NCI-H2227 (cell line): Measurements from ENCODE around the gene MYO5C.
A peak's percentile ranks its signal among the peaks of the same experiment; 100 is the strongest.

Experiments used
- DNase-seq: peaks from one replicate; lab custom pipeline; 2025; ENCODE audit not compliant: unreplicated experiment; lab: John Stamatoyannopoulos, UW

Gene MYO5C

DNA sequence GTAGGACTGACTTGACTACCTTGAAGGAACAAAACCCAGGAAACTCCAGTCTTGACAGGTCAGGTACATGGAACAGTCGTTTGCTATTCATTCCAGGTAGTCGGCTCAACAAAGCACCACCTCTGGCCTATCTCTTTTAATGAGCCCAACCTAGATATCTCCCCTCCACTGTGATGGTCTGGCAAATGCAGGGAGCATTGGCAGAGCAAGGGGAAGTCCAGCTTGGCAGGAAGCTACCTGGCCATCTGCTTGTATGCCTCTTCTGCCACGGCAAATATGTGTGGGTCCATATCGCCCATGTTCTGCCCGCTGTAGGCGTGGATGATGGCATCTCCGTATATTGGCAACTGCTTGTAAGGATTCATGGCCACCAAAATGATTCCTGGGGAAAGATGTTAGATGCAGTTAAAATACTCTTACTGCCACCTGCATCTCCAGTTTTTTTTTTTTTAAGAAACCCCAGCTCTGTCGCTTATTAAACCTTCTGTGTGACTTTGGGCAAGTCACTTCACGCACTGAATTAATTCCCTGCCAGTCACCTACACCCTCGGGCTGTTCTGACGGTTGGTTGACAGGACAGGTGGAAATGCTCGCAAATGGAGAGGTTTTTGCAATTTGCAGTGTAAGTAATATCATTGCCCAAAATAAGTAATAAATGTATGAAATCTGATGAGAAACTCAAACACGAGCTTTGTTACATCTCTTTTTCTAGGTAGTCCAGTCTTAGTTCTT is 16.8 kb downstream of the MYO5C start:
- no peak for DNase-seq

DNA sequence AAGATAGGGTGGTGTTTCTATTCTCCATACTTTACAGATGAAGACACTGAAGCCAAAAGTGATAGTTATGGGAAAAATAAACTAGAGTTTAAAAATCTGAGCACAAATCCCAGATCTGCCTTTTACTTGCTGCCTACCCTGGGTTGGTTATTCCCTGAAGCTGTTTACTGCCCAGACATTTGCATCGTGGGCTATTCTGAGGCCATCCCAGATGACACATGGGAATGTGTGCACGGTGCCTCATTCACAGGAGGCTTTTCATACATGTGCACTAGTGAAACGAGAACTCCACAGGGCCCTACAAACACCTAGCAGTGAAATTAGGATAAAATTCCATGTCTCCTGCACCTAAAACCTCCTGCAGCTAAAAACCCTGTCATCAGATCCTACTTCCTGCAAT is 17.5 kb downstream of the MYO5C start:
- DNase-seq: no peak

DNA sequence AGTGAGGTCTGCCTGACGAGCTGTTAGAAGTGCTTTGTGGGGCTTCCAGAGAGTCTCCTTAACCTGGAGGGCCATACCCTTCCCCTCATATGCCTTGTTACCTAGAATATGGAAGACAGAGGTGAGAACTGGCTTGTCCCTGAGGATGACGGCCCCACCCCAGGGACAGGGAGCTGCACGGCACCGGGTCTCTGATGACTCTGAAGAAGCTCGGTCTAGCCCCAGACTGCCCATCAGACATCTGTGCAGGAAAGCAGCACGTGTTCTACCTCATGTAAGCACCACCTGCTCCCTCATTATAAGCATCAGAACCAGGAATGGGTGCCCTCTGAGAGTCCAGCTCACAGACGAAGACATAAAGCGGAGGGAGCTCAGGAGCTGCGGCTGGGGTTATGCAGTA is 18.0 kb downstream of the MYO5C start:
- no peak for DNase-seq

DNA sequence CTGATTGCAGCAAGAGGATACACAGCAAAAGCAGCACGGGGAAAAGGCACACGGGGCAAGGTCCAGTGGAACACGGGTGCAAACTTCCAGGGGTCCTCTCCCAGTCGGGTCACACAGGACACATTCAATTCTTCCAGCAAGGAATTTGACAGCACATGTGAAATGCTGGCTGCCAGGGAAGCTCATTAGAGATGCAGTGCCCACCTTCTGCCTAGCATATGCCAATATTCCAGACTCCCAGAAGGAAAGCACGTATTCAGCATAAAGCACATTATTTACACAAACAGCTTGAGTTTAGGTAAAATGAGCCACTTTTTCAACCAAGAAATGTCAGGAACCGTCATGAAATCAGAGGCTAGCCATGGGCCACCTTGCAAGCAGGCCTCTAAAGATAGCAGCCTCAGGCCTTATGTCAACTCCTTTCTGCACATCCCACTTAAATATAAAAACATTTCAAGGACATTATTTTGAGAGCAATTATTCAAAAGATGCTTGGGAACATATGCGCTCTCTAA is 19.3 kb downstream of the MYO5C start:
- DNase-seq: no peak

DNA sequence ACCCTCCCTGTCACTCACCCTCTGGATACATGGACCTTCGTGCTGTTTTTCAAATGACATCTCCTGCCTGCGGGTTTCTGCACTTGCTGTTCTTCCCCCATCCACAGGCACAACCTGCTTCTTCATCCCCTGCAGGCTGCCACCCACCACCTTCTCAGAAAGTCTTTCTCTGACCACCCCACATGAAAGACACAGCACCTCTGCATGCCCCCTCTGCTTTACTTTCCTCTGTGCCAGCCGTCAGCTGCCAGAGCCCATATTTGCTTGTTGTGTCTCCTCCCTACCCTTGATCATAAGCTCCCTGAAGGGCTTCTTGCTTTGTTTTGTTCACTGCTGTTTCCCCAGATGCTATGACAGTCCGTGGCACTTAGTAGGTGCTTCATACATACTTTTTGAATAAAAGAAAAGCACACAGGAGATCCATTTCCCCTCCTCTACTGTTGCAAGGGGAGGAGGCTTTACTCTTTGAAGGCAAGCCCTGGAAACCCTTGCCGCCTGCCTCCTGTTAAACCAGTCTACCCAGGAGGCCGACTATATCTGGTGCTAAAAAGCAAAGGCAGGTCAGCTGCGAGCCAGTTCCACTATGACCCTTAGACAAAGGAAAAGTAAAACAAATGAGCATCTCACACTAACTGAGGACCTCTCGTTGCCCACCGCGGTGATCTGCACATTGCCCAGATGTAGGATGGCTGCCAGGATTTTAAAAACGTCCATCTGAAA is 31.9 kb downstream of the MYO5C start:
- no peak for DNase-seq

DNA sequence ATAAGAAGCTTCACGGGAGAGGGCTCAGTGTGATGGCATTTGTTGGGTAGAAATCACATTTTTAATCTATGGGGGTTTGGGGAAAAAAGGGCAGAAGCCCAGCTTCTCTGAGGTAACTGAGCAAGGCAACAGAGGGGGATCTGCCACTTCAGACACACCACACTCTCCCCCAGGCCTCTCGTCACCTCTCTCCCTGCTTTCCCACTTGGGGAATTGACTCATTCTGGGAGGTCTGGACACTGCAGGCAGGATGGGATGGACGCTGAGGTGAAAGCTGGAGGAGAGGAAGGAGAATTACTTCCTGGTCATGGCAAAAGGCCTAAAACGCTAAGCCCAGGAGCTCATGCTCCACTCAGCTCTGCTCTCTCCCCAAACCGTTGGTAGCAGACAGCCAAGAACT is 33.2 kb downstream of the MYO5C start:
- DNase-seq: no peak

DNA sequence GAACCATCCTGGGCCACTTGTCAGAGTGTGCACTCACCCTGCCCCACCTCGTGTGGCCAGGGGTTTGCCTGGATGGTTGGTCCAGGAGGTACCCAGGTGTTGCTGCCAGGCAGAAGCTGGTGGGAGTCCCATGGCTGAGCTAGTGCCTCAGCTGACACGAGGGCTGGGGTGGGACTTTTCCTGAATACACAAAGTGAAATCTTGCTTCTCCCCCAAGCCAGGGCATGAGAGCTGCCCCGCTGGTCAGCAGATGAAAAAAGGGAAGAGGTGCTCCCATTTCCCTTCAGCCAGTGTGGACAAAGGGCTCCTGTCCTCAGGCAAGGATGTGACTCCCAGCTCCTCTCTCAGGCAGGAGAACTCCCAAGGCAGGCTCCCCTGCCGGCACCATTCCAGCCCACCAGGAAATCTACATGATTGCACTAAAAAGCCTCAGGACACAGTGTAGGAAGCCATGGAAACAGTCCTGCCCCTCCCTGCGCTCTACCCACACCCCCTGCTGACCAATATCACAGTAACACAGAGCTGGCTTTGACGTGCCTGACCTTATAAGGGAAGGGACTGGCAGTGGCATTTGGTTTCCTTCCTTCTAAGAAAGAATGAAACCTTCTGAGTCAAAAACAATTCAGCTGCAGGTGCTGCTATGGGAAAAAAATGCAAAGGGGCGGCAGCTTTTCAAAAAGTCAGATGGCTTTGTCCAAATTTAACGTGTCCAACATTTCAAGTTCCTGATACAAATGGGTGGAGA is 33.9 kb downstream of the MYO5C start:
- DNase-seq: peak; percentile 47

DNA sequence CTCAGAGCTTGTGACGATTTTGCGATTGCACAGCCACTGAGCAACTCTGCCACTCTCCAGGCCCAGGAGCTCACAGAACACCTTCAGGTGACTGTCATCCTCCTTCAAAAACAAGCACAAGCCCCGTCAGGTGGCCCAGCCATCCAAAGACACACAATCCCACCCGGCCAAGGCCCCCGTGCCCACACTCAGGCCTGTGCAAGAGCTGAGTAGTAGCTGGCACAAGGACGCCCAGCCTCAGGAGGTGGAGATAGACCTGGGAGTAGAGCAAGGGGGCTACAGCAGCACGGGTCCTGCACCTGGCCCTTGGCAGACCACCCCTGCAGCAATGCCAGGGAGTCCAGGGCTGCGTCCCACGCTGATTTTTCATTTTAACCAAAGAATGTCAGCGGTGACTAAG is 34.6 kb downstream of the MYO5C start:
- no peak for DNase-seq

DNA sequence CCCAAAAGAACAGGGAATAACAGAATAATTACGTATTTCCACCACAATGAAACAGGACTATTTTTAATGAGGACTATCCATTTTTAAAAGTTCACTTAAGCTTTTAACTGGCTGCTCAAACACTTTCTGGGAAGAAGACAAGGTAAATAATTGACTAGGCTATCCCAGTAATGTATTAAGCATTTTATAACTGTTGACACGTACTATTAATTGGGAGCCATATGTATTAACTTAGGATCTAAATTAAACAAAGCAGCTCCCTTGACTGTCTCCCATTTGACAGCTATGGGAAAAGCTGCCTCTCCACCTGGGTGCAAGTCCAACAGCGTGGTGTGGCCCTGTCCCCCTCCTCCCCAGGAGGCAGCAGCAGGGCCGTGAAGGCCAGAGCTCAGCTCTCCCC is 36.1 kb downstream of the MYO5C start:
- DNase-seq: no peak

DNA sequence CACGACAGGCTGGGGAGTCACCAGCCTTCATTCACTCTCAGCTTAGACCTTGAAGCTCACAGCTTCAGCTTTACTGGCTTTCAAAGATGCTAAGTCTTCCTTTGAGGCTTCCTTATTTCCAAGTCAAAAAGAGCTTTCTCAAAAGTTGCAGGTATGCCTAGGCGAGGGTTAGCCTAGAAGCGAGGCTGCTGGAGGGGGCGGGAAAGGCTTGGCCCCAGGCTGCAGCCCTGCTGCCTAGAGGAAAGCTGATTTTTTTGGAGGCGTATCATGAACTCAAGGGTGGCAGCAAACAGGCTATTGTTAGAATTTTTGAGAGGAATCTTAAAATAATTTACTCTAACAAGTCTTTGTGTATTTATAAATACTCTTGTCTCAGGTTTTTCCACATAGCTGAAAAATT is 37.1 kb downstream of the MYO5C start:
- no peak for DNase-seq

DNA sequence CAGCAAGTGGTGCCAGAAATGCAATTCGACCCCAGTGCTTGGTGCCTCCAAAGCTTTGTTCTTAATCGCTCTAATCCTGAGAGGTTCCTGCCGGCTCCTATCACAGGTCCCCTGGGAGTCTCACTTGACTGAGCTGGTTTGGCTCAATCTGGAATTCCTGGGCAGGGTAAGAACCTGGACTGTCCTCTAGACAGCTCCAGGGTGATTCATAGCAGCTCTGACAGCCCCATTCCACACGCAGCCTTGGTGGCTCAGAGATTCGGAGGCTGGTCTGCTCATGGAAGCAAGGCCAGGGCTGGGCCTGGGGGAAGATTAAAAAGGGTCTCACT is 37.9 kb downstream of the MYO5C start:
- DNase-seq: no peak

DNA sequence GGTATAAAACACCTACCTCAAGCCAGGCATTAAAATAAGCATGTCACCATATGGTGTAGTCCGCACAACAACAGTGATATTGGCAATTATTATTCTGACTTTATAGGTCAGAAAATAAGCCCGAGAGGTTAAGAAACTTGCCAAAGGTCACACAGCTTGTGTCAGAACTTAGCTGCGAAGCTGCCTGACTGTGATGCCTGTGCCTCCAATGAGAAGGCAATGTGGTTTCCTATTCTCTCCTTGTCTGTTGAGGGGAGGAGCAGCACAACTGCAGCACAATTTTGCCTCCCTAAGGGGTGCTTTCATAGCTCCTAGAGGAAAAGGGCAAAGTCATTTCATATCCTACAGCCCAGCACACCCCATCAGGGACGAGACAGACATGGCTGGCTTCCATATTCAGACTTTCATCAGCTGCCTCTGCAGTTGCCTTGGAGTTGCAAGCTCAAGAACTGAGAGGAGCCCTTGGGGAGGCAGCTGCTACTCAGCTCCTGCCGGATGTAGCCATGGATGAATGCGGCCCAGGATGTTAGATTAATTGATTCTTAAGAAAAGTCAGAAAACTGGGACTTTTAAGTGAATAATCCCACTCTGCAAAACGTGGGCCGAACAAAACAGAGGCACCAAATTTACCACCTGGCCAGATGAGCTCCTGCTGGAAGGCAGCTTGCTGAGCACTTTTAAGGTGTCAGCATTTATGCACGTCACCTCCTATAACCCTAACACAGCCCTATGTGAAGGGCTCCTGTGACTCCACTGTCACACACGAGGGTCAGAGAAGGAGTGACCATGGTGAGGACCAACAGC is 38.5 kb downstream of the MYO5C start:
- no peak for DNase-seq

DNA sequence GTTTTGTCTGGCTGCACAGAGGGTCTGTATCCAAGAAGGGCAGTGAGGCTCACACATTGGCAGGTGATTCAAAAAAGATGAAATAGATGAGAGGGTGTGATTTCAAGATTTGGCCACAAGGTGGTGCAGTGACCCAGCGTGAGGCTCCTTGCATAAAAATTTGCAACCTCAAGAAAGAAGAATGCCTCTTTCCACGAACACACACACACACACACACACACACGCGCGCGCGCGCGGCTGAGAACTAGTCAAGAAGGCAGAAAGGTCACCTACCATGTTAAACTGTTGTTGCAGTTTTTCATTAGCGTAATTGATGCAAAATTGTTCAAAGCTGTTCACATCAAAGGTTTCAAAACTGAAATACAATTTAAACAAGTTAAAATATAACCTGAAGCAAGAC is 39.2 kb downstream of the MYO5C start:
- peak; percentile 80 for DNase-seq

DNA sequence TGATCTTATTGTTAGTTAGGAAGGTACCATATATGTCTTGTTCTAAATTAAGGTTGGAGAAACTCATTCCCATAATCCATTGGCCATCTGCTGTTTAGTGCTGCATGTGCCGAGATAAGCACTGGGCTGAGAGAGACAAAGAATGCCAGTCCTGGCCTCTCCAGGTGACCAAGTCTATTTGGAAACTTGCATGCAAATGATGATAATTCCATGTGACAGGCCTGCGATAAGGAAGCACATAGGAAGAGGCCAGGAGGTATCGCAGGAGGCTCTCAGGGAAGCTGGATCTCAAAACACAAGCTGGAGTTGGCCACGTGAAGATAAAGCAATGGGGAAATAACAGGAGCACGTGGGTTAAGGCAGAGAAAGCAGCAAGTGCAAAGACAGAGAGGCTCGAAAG is 39.7 kb downstream of the MYO5C start:
- no peak for DNase-seq

DNA sequence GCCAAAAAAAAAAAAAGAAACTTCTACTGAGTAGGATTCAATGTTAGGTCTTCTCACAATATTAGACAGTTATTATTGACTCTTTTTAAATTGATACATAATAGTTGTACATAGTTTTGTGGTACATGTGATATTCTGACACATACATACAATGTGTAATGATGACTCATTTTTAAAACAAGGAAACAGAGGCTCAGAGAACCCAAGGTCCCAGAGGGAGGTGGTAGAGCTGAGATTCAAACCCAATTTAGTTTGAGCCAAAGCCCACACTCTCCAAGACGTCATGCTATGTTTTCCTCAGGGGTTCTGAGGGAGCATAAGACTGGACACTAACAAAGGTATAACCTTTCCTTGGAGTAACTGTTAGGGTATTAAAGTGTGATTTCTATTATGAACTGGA is 40.6 kb downstream of the MYO5C start:
- DNase-seq: no peak

DNA sequence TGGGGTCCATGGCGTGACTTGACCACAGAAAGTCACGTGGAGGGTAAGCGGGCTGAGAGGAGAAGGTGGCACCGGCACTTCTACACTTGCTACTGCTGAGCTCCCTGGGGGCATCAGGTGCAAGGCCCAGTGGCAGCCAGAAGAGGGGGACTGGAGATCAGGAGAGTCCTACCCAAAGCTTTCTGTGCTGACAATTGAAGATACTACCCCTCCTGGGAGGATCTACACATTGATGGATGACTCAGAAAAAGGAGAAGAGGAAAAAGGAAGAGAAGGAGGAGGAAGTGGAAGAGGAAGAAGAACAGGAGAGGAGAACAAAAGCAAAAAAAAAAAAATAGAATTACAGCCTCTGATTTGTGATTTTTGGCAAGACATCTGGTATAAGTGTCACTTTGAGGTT is 41.2 kb downstream of the MYO5C start:
- no peak for DNase-seq

DNA sequence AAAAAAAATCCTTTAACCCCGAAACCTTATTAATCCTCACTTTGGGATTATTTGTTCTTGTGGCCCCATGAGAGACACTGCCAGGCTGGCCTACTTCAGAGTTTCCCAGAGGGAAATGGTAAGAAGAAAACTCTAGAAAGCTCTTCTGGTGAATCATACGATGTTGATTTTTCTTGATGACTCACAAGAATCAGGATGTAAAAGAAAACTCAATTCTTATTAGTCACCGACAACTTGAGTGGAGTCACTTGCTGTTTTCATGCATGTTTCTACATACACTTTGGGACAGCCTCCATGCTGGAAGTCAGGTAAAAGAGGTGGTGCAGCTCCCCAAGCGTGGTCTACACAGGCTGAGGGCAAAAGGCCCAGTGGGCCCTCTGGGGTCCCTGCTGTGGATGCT is 42.8 kb downstream of the MYO5C start:
- DNase-seq: no peak

DNA sequence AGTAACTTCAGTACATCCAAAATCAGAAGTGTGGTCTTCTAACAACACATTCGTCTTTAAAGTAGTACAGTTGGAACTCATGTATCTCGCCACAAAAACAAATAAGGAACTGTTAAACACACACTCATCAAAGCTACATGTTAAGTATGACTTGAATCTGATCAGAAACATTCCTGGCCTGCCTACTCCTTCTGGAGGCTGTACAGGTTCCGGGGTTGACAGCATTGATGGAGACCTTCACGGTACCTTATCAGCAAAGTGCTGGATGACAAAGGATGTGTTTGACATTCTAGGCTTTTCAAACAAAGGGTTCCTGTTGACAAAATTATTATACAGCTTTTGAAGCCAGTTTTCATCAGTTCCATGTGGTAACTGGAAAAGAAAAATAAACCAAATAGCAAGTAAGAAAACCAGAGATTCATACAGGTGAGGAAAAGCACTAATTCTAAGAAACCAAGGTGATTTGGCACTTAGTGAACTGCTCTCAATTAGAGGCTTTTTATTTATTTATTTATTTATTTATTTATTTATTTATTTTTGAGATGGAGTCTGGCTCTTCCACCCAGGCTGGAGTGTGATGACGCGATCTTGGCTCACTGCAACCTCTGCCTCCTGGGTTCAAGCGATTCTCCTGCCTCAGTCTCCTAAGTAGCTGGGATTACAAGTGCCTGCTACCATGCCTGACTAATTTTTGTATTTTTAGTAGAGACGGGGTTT is 44.3 kb downstream of the MYO5C start:
- no peak for DNase-seq

DNA sequence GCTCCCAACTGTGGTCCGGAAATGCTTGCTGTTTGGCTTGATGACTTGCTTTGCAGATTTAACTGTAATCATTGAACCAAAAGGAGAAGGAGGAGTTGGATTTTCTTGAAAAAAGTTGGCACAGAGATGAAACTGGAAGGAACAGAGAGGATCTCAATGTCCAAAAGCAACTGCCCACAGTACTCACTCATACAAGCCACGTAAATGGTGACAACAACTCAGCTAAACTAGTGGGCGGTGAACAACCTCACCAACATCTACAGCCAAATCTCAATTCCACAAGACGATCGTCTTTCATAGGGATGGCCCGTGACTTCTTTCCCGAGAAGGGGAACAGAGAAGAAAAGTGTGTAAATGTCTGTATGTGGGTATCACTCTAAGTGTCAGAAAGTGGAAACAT is 48.1 kb downstream of the MYO5C start:
- no peak for DNase-seq

DNA sequence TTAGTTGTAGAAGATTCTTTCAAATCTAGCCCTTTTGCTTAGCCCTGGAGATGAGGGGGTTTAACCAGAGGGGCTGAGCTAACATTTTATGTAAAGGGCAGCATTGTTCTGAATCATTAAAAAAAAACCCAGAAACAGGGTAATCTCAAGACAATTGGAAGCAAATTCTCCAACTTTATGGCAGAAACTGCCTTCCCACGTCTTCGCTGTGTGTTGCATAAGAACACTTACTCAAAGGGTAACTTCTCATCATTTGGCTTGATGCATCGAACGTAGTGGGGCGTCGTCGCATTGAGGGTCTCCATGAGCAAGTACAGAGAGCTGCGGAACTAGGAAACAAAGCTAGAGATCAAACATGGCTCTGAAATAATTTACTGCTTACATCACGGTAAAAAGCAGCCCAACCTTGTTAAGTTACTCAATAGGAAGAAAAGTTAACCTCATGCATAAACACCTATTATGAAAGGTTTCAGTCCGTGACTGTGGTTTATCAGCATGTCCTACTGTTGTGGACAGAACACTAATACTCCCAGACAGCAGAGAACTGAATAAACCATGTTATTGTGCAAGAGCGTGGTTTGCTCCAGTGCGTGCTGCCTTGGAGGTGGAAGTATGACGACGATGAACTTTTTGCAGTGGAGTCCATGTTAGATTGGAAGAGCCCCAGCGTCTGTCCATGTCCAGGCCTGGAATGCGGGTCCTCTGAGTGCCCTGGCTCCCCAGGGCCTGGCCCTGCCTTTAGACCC is 48.7 kb downstream of the MYO5C start:
- no peak for DNase-seq
